WI38 (cell line): Measurements from ENCODE around the gene KRTAP10-6.
"Not testable (repeated sequence)": the region's sequence is repeated elsewhere in the genome, so short reads cannot be mapped to it uniquely, and the experiment has no call there.

Source experiments
- H3K4me3 ChIP-seq: 2 replicates; pipeline ENCODE4 v1.5.1; 2011; ENCODE audit warnings: low read depth, mild to moderate bottlenecking, control low read depth, low read length
- TF ChIP-seq, protein P1 (sequence below): IDR thresholded peaks from 2 replicates; pipeline ENCODE4 v1.5.1; 2012; ENCODE audit warnings: low read depth, mild to moderate bottlenecking, control low read depth, low read length

Gene KRTAP10-6

DNA sequence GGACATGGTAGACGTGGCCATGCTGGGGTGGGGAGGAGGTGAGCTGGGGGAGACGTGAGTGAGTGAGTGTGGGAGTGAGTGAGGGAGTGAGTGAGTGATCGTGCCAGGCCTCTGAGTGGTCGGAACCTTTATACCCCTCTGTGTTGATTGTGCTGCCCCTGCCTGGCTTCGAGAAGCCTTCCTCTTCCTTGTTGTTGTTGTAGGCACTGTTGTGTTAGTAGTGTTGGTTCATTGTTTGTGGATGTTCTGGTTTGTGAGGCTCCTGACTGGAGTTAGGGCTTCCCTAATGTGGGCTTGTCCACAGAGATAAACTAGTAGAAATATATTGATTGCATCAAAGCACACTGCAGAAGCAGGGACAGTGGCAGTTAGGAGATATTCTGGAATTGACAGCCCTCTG, 33.6 kb downstream of the KRTAP10-6 start, which contains the start of gene KRTAP10-3:
KRTAP10-3 (minus strand) TSS at position 101 of the 400 bp plus-strand sequence; CDS start at position 21, 80 bp downstream.
- TF ChIP-seq, protein P1, sequence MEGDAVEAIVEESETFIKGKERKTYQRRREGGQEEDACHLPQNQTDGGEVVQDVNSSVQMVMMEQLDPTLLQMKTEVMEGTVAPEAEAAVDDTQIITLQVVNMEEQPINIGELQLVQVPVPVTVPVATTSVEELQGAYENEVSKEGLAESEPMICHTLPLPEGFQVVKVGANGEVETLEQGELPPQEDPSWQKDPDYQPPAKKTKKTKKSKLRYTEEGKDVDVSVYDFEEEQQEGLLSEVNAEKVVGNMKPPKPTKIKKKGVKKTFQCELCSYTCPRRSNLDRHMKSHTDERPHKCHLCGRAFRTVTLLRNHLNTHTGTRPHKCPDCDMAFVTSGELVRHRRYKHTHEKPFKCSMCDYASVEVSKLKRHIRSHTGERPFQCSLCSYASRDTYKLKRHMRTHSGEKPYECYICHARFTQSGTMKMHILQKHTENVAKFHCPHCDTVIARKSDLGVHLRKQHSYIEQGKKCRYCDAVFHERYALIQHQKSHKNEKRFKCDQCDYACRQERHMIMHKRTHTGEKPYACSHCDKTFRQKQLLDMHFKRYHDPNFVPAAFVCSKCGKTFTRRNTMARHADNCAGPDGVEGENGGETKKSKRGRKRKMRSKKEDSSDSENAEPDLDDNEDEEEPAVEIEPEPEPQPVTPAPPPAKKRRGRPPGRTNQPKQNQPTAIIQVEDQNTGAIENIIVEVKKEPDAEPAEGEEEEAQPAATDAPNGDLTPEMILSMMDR = no peak
- no peak within 1 kb of the TSS for H3K4me3 ChIP-seq

DNA sequence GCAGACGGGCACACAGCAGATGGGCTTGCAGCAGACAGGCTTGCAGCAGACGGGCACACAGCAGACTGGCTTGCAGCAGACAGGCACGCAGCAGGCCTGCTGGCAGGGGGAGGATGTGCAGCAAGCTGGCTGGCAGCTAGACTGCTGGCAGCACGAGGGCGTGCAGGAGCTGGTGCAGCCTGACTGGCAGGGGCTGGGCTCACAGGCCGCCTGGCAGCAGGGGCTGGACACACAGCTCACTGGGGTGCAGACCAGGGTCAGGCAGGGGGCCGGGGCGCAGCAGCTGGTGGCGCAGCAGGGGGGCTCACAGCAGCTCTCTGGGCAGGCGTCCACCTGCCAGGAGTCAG, 34.0 kb downstream of the KRTAP10-6 start:
- not testable (repeated sequence) for H3K4me3 ChIP-seq

DNA sequence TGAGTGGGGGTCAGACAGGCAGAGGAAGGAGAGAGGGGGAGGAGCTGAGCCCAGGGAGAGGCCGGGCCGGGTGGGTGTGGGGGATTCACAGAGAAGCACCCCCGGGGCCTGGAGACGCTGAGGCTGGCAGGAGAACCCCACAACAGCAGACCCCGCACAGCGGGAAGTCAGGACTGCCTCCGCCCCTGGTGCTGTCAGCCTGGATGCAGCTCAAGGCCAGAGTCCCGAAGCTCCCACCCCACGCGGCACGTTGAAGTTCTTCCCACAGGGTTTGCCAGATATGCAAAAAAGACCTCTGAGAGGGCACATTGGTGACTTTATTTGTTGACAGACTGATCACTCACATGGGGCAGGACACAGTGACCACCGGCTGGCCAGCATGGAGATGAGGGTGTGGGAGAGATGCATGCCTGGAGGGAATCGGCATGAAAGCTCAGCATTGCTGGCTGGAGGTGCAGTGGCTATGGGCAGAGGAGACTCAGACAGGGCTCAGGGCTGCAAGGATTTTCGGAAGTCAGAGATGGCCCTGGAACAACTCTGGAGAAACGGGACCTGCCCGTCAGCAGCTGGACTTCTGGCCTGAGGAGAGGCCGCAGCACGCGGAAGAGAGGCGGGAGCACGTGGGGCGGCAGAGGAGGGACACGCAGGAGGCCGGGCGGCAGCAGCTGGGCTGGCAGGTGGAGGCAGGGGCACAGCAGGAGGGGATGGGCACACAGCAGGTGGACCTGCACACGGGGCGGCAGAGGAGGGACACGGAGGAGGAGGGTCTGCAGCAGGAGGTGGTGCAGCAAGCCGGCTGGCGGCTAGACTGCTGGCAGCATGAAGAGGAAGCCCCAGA, 34.6 kb downstream of the KRTAP10-6 start:
- no peak overlapping the region for H3K4me3 ChIP-seq
- TF ChIP-seq, protein P1 = no peak

DNA sequence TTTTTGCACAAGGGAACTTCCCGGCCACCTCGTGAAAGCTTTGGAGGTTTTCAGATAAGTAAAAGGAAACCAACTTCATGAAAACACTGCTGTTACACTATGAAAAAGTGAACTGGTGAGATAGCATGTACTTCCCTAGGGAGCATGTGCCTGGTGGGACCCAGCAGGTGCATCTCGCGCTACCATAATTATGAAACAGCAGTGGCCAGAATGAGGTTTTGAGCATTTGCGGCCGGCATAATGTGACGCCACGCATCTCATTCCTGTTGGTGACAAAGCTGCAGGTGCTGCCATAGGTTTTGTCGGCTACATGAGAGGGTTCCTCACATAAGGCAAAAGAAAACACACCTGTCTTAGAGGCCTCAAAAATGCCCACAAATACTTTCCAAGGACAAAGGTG, 35.4 kb downstream of the KRTAP10-6 start:
- TF ChIP-seq, protein P1 = no peak

DNA sequence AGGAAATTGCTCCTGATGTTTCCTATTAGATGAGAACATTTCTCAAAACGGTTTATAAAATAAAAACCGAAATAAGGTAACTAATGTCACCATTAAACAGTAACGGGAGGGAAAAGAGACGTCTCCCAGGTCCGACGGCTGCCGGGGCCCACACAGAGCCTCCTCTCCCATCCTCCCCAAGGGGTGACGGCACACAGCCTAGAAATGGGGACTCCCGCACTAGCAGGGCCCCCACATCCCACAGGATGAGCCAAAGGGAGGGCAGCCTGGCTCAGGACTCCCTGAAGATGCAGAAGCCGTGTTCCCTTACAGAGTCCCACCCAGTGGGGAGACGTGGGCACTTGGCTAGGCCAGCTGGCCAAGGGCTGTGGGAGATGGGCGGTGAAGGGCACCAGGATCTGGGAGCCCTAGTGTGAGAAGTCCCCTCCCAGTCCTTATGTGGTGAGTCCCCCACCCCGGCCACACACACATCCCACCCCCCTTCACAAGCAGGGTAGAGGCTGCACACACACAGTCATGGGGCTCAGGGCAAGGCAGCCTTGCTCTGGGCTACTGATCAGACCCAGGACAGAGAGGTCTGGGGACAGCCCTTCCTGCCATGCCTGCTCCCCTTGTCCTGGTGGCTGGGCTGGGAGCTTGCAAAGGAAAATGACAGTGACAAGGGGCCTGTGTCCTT, 37.0 kb downstream of the KRTAP10-6 start:
- H3K4me3 ChIP-seq = no peak overlapping the region
- TF ChIP-seq, protein P1 = no peak

More for the DNA sequence above, 35.4 kb downstream of the KRTAP10-6 start:
- no peak overlapping the region for H3K4me3 ChIP-seq

DNA sequence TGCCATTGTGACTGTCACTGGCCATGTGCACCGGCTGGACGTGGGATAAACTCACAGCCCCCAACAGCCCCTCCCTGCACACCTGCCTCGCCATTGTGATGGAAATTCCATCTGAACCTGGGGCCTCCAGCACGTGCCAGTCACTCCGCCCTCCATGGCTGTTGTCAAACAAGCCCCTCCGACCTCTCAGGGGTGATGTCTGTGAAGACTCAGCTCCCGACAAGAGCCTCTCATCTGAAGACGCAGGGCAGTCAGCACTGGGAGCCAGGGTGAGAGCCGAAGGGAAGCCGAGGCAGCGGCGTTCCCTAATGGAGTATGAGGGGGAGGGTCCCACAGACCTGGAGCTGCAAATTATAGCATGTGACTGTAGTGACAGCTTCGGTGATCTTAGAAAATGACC, 39.6 kb downstream of the KRTAP10-6 start:
- H3K4me3 ChIP-seq = no peak overlapping the region
- TF ChIP-seq, protein P1 = no peak

DNA sequence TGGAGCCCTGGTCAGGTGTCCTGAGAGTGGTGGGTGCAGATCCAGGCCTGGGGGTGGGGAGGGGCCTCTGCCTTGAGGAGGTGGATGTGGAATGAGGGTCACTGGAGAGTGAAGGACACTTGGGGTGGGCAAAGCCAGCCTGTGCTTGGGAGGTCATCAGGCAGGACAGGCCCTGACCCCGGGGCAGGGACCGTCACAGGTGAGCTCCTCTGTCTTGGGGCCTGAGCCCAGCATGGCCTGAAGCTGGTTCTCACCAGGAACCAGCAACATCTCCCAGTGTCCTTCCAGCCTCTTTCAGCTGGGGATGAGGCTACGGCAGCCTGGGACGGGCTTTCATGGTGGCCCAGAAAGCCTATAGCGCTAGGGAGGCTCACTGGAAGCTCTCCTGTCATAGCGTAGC, 40.2 kb downstream of the KRTAP10-6 start:
- no peak overlapping the region for H3K4me3 ChIP-seq
- TF ChIP-seq, protein P1 = no peak
